ENCODE results near the gene TOP3B. TPM values are rescaled to one million over a fixed set of nuclear protein-coding genes. Genes with fewer than 3 reads are reported as not detected.

Gene TOP3B
- total RNA-seq, 1 donor from 2014 or later: 26.4 TPM

DNA sequence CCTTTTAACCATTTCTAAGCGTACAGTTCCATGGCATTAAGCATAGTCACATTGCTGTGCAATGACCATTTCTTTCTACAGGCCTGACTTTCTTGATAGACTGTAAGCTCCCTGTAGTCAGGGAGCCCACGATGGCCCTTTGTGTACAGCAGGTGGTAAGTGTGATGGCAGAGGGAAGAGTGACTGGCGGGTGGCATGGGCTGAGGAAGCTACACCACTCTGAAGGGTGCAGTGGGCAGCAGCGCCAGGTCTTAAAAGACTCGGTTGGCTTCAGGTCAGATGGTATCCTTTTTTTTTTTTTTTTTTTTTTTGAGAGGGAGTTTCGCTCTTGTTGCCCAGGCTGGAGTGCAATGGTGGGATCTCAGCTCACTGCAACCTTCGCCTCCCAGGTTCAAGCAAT lies 31.5 kb downstream of the TOP3B start:
- no peaks in the 10 kb centered on the region for H3K9me3 ChIP-seq
- DNase-seq (ENCODE audit: low spot score in 2 of 2): no peak
- no peaks in the 10 kb centered on the region for H3K27me3 ChIP-seq
- H3K27ac ChIP-seq: no peak overlapping the region
- no peaks in the 10 kb centered on the region for H3K36me3 ChIP-seq
- TF ChIP-seq, protein P1, sequence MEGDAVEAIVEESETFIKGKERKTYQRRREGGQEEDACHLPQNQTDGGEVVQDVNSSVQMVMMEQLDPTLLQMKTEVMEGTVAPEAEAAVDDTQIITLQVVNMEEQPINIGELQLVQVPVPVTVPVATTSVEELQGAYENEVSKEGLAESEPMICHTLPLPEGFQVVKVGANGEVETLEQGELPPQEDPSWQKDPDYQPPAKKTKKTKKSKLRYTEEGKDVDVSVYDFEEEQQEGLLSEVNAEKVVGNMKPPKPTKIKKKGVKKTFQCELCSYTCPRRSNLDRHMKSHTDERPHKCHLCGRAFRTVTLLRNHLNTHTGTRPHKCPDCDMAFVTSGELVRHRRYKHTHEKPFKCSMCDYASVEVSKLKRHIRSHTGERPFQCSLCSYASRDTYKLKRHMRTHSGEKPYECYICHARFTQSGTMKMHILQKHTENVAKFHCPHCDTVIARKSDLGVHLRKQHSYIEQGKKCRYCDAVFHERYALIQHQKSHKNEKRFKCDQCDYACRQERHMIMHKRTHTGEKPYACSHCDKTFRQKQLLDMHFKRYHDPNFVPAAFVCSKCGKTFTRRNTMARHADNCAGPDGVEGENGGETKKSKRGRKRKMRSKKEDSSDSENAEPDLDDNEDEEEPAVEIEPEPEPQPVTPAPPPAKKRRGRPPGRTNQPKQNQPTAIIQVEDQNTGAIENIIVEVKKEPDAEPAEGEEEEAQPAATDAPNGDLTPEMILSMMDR (IDR thresholded peaks at IDR 0.05): no peak
- peaks cover 0 to 19% of the 10 kb centered on the region in 2 donors for H3K4me1 ChIP-seq
- H3K4me3 ChIP-seq: no peak overlapping the region
- intact Hi-C loops (cut with DNase I): no loop called here

DNA sequence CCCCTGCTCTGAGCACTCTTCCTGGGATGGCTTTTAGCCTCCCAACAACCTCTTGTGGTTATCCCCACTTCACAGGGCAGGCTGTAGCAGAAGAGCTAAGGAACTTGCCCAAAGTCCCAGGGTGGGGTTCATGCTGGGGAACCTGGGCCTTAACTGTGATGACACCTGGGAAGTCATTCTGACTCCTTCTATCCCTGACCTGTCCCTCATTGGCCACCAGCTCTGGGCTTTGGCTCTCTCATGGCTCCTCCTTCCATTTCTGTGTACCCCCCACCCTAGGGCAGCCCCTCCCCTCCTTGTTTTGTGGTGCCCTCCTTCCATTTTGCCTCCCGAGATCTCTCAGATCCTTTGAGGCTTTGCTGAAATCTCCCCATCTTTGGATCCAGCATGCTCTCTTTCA lies 32.6 kb downstream of the TOP3B start:
- TF ChIP-seq, protein P1 (IDR thresholded peaks at IDR 0.05): no peak
- Histone ChIP-seq H3K4me1 (peaks cover 0 to 19% of the 10 kb centered on the region in 2 donors), H3K27ac (no peak overlapping the region), H3K4me3 (no peak overlapping the region), H3K27me3 (no peaks in the 10 kb centered on the region), H3K9me3 (no peaks in the 10 kb centered on the region), H3K36me3 (peaks cover 6 to 10% of the 10 kb centered on the region in 2 donors)
- no peak for DNase-seq (ENCODE audit: low spot score in 2 of 2)
- intact Hi-C loops (cut with DNase I): no loop called here

DNA sequence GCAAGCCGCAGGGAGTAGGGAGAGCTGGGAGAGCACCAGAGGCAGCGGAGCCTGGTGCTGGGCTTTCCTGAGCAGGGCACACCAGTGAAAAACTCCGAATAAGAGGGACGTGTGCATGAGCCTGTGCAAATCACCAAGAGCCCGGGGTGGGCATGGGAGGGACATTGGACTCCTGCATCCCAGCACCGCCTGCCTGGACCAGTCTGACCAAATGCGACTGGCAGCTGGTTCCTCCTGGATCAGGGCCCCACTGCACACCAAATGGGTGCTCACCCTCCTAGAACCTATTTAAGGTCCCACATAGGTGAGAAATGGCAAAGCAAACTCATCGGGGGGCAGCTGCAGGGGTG lies 33.0 kb downstream of the TOP3B start:
- Histone ChIP-seq H3K9me3 (no peaks in the 10 kb centered on the region), H3K27me3 (no peaks in the 10 kb centered on the region), H3K27ac (no peak overlapping the region), H3K4me3 (no peak overlapping the region), H3K36me3 (peaks cover 6 to 14% of the 10 kb centered on the region in 2 donors), H3K4me1 (peaks cover 0 to 19% of the 10 kb centered on the region in 2 donors)
- DNase-seq (ENCODE audit: low spot score in 2 of 2): no peak
- TF ChIP-seq, protein P1 (IDR thresholded peaks at IDR 0.05): no peak
- intact Hi-C loops (cut with DNase I): no loop called here

DNA sequence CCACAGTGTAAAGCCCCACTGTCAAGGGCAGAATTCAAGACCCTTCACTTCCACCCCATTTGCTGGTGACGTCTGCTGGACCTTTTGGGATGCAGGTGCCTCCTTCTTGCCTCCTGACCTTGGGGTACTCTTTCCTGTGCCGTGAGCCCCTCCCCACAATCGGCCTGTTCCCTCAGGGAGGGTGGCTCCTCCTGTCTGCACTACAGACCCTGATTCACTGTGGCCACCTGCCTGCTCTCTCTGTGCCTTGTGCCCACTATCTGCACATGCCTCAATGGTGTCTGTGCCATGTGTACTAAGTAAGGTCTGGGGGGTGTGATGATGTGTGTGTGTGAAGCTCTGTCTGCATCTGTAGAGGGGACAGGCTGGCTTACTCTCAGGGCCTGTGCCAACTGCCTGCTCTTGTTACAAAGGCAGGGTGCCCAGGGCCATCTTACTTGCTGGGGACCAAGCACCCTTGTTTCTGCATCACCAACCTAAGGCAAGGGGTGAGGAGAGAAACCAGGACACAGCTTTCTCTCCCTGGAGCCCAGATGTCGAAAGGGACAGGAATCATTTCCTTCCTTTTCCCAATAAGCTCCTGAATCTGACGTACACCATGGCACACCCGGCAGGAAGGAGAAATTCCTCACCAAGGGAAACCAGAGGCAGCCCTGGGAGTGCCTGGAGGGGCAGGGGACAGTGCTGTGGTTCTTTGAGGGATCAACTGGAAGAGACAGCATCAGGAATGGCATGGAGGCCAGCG lies 33.6 kb downstream of the TOP3B start:
- H3K9me3 ChIP-seq: no peaks in the 10 kb centered on the region
- H3K27me3 ChIP-seq: no peaks in the 10 kb centered on the region
- peaks cover 6 to 17% of the 10 kb centered on the region in 2 donors for H3K36me3 ChIP-seq
- no peak for DNase-seq (ENCODE audit: low spot score in 2 of 2)
- intact Hi-C loops (cut with DNase I): no loop called here
- no peak overlapping the region for H3K4me3 ChIP-seq
- peaks cover 0 to 19% of the 10 kb centered on the region in 2 donors for H3K4me1 ChIP-seq
- TF ChIP-seq, protein P1 (IDR thresholded peaks at IDR 0.05): no peak
- peak overlapping the region in 1 of 2 donors; percentile 79 for H3K27ac ChIP-seq

DNA sequence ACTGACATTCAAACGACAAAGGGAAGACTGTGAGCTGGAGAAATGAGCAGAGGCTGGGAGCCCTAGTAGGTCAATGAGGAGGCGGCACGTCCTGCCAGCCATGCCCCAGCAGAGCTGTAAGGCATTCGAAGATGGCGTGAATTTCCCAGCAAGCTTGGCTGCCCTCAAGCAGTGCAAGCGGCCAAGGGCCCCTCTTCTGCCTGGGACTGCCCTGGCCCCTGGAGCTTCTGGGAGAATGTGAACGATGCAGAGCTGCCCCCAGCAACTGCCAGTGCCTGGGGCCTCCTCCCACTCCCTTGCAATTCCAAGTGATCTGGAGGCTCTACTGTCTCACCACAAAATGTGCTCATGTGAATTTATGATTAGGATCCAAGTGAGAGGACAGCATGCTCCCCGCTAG lies 34.2 kb downstream of the TOP3B start:
- Histone ChIP-seq H3K27ac (peak overlapping the region; percentile 79 to 82), H3K4me3 (no peak overlapping the region), H3K36me3 (peaks cover 6 to 17% of the 10 kb centered on the region in 2 donors), H3K4me1 (peaks cover 0 to 21% of the 10 kb centered on the region in 2 donors), H3K27me3 (no peaks in the 10 kb centered on the region), H3K9me3 (no peaks in the 10 kb centered on the region)
- TF ChIP-seq, protein P1 (IDR thresholded peaks at IDR 0.05): no peak
- no peak for DNase-seq (ENCODE audit: low spot score in 2 of 2)
- intact Hi-C loops (cut with DNase I): no loop called here

All from ascending aorta (tissue), 2 donors.